GM19035 (cell line): ENCODE measurements around the gene RLBP1.

Experiments used
- ATAC-seq: cut with Tn5 transposase; IDR thresholded peaks from one replicate; pipeline ENCODE4 v1.9.1; 2021; ENCODE audit not compliant: unreplicated experiment

RLBP1 gene

GRCh38 chr15:89206908-89207331, 14.5 kb downstream of the RLBP1 start:
- ATAC-seq = peak; percentile 71

- no peak for ATAC-seq
Observed at GRCh38 chr15:89205991-89206585, 15.3 kb downstream of the RLBP1 start.

DNA sequence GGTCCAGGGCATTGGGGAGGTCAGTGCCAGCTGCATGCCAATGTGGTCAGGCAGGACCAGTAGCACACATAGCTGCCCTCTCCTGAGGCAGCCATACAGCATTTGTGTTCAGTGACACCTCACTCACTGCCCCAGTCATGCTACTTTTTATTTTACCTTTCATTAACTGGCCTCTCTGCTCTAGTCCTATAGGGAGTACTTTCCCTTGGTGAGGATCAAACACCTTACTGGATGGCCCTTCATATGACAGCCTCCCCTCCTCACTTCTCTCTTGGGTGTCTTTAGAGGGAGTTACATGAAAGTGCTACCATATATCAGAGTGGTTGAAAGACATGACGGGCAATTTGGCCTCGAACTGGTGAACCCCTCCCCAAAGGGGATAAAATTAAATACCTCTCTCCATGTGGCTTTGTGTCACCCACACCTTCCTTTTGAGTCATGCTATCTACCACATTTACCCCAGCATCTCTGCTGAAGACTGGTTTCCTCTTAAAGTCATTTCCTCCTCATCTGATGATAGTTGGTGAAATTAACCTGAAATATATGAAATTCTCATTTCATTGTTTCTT, 17.6 kb downstream of the RLBP1 start:
- no peak for ATAC-seq

DNA sequence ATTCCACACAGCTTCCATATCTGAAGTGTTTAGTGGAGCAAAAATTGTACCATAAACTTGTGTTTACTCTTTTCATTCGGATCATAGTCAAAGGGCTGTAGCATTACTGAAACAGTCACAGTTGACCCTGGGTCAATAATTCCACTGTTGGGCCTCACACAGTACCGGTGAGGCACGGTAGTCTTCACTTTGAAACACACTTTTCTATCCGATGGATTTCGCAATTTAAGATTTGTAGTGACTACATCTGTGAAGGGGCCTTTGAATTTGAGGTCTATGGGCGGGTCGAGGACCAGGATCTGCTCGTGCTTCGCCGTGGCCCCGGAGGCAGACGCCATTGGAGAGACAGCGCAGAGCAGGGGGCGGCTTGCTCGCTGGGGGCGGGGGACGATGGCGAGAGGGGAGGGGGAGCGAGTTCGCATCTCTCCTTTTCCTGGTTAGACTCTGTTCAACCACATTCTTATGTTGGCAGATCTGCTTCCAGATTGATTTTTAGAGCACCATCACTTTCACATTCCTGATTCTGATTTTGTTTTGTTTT, 19.8 kb downstream of the RLBP1 start:
- ATAC-seq = no peak

DNA sequence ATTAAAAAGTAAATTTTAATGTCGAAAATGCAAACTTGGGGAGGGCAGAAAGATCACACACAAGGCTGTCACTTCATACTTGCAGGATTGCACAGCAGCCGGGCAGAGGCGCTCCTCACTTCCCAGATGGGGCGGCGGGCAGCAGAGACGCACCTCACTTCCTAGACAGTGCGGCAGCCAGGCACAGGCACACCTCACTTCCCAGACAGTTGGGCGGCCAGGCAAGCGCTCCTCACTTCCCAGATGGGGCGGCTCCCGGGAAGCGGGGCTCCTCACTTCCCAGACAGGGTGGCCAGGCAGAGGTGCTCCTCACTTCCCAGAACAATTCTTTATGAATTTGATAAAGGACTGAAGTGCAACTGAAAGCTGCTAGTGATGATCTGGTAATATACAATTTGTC, 21.2 kb downstream of the RLBP1 start:
- ATAC-seq = no peak

GRCh38 chr15:89199746-89200145, 21.6 kb downstream of the RLBP1 start:
- no peak for ATAC-seq

DNA sequence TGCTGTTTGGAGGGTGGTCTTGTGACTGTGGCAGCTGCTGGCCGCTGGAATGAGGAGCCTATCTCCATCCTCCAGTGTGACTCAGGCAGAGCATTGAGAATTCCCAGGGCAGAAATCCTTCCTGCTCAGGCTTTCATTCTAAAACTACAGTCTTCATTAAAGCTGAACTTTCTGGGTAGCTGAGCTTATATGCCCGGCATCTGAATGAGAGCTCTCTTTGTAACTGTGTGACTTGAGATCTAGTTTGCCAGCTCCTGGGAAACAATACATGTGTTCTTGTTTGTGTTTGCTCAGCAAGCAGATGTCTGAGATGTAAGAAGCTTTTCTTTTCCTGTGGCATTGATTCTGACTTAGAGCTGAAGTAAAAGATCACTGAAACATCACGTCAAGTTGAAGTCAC, 22.4 kb downstream of the RLBP1 start:
- no peak for ATAC-seq

- no peak for ATAC-seq
Observed at GRCh38 chr15:89198196-89198595, 23.2 kb downstream of the RLBP1 start.

DNA sequence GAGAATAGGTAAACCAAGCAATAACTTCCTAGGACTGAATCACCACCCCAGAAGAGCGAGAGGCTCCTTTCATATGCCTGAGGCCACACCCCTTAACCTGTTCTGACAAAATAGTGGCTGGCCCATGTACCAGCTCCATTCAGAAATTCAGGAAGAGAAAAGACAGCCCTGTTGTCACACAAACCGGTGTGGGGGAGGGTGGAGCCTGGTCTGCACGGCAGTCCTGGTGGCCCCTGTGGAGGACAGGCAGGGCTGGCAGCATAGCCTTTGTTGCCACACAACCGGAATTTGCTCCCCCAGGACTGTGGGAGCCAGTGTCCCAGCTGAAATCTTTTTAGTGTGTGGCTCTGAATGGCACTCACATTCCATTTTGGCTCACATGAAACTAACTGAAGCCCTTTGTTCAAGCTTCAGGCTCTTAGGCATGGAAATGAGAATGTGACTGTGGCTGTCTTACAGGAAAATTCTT, 23.8 kb downstream of the RLBP1 start:
- no peak for ATAC-seq

- ATAC-seq = no peak
Observed at GRCh38 chr15:89196994-89197393, 24.4 kb downstream of the RLBP1 start.

GRCh38 chr15:89196241-89196640, 25.1 kb downstream of the RLBP1 start:
- ATAC-seq = no peak

GRCh38 chr15:89195836-89196235, 25.5 kb downstream of the RLBP1 start:
- no peak for ATAC-seq

DNA sequence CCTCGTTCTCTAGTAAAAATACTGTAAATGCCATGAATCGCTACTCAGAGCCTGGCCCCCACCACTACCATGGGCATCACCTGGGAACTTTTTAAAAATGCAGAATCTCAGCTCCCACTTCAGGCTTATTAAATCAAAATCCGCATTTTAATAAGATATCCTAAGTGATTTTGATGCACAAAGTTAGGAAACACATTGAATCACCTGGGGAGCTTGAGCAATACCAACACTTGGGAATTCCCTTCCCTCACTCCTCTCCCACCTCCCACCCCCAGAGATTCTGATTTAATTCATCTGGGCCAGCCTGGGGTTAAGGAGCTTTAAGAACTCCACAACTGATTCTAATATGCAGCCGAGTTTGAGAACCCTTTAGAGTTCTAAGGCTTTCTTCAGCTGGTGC, 26.8 kb downstream of the RLBP1 start:
- no peak for ATAC-seq

- ATAC-seq = no peak
Observed at GRCh38 chr15:89192766-89193165, 28.6 kb downstream of the RLBP1 start.

DNA sequence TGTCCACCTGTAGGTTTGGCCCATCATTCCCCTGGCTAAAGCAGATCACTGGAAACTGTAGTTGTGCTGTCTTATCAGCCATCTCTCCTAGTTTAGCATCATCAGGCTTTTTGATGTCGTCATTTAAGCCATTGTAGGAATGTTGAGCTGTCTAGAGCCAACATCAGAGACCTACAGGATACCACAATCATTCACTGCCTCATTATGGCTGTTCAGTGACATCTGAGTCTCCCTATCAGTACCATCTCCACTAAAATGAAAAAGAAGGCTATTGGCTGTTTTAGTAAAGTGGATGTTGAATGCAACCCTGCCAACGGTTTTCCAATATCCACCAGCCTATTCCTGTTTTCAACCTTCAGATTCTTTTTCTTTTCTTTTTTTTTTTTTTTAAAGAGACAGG, 29.2 kb downstream of the RLBP1 start:
- no peak for ATAC-seq

- no peak for ATAC-seq
Observed at GRCh38 chr15:89187986-89188514, 33.3 kb downstream of the RLBP1 start.

- no peak for ATAC-seq
Observed at GRCh38 chr15:89187301-89187985, 33.9 kb downstream of the RLBP1 start.

DNA sequence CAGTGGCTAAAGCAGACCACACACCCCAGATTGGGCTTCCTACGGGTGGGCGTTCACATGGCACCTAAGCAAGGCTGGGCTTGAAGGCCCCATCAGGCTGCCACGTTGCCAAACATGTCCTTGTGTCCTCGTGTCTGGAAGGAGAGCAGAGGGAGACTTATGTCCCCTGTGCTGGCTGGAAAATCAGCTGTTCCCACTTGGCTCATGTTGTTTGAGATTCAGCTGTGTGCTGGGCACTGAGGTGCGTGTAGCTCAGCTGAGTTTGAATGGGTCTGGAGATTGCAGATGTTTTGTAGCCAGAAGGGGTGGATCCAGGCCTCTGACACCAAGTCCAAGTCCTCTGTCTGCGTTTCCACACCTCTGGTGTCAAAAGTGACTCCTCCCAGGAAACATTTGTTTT, 34.6 kb downstream of the RLBP1 start:
- ATAC-seq = no peak

DNA sequence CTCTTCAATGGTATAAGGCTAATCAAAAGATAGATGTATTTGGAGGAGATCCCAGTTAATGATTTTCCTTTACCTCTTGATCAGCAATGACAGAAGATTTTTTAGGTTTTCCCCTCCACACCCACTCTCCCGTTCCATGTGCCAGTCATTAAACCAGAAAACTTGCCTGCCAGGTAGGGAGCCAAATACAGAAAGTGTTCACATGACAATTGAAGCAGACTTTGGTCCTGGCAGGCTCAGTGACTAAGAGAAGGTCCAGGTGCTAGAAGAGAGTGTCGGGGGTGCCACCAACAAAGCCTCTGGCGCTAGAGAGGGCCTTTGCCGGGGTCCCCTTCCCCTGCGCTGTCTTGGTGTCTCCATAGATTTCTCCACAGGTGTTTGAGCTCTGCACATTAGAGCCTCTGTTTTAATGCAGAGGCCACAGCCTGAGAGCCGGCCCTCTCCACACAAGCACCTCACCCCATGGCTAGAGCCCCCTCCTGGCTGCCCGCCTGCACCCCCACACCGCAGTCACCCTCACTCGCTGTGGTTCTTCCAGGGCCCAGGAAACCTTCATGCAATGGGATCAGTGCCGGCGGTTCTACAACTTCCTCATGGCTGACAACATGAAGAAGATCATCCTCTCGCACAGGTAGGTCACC, 36.4 kb downstream of the RLBP1 start:
- no peak for ATAC-seq

DNA sequence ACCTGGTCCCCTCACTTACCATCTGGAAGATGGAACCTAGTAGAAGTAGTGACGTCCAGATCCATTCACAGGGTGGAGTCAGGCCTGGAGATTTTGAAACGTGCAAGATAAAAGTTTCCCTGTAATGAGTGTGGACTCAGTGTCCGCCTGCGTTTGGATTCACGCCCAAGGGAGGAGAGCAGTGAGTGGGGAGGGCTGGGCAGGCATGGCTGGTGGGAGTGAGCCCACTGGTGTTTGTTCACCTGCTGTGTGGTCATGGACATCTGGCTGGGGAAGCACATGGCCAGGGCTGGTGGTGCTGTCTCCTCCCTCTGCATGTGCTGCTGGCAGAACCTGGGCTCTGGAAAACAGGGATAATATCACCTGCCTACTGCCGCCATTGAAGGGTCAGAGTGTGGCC, 37.0 kb downstream of the RLBP1 start:
- no peak for ATAC-seq
